Ishikawa (cell line): ENCODE measurements around the gene WASF1.

Source experiments
- CEBPB ChIP-seq: IDR thresholded peaks from 2 replicates; pipeline ENCODE4 v1.6.1; 2012
- CREB1 ChIP-seq: IDR thresholded peaks from 2 replicates; pipeline ENCODE4 v1.6.1; 2012; ENCODE audit warnings: low read depth
- EP300 ChIP-seq: IDR thresholded peaks from 2 replicates; pipeline ENCODE4 v1.6.1; 2012; ENCODE audit warnings: borderline replicate concordance
- FOXM1 ChIP-seq: IDR thresholded peaks from 2 replicates; pipeline ENCODE4 v1.6.1; 2012; ENCODE audit warnings: low read depth, borderline replicate concordance
- MAX ChIP-seq: IDR thresholded peaks from 2 replicates; pipeline ENCODE4 v1.6.1; 2012
- NFIC ChIP-seq: IDR thresholded peaks from 2 replicates; pipeline ENCODE4 v1.6.1; 2012
- RAD21 ChIP-seq: IDR thresholded peaks from 2 replicates; pipeline ENCODE4 v1.6.1; 2012; ENCODE audit warnings: low read depth
- TAF1 ChIP-seq: IDR thresholded peaks from 2 replicates; pipeline ENCODE4 v1.6.1; 2012; ENCODE audit warnings: low read depth, mild to moderate bottlenecking
- TCF12 ChIP-seq: IDR thresholded peaks from 2 replicates; pipeline ENCODE4 v1.6.1; 2012; ENCODE audit warnings: low read depth
- TEAD4 ChIP-seq: IDR thresholded peaks from 2 replicates; pipeline ENCODE4 v1.6.1; 2012
- YY1 ChIP-seq: IDR thresholded peaks from 2 replicates; pipeline ENCODE4 v1.6.1; 2012; ENCODE audit warnings: low read depth
- ZBTB7A ChIP-seq: IDR thresholded peaks from 2 replicates; pipeline ENCODE4 v1.6.1; 2012; ENCODE audit warnings: low read depth
- TF ChIP-seq, protein P1 (sequence below): IDR thresholded peaks from 2 replicates; pipeline ENCODE4 v1.6.1; 2012; ENCODE audit warnings: low read depth, mild to moderate bottlenecking

DNA sequence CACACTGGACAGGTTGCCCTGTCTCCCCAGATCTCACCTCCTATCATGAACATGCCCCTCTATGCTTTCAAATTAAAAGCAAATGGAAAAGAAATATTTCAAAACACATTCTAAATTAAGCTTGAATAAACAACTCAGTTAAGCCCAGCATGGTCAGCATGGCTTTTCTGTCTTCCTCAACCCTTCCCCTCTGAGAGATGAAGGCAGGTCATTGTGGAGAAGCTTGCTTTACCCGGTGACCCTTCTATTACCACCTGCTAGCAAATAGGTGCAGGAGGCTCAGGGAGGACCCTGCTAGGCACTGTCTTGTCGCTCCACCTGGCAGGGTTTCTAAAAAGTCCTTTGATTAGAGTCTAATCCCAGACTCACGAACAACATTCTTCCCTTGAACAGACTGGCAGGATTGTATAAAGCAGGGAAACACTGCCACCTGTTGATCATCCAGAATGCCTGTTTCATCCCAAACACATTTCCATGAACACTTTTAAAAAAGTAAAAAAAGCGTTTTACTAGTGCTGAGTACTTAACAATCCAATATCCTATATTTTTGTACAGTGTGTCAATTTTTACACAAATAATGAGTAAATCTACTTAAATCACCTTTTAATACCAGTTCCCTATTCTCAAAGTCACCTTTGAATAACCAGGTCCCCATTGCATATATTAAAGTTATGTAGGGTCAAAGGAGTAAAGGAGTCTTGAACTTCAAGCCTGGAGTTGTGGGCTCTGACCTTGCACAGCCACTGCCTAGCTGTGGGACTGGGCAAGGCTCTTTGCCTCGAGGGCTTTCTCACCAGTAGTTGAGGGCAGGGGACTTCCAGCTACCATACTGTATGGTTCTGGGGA, 125.9 kb downstream of the WASF1 start:
- no peak for TF ChIP-seq FOXM1
- TF ChIP-seq, protein P1, sequence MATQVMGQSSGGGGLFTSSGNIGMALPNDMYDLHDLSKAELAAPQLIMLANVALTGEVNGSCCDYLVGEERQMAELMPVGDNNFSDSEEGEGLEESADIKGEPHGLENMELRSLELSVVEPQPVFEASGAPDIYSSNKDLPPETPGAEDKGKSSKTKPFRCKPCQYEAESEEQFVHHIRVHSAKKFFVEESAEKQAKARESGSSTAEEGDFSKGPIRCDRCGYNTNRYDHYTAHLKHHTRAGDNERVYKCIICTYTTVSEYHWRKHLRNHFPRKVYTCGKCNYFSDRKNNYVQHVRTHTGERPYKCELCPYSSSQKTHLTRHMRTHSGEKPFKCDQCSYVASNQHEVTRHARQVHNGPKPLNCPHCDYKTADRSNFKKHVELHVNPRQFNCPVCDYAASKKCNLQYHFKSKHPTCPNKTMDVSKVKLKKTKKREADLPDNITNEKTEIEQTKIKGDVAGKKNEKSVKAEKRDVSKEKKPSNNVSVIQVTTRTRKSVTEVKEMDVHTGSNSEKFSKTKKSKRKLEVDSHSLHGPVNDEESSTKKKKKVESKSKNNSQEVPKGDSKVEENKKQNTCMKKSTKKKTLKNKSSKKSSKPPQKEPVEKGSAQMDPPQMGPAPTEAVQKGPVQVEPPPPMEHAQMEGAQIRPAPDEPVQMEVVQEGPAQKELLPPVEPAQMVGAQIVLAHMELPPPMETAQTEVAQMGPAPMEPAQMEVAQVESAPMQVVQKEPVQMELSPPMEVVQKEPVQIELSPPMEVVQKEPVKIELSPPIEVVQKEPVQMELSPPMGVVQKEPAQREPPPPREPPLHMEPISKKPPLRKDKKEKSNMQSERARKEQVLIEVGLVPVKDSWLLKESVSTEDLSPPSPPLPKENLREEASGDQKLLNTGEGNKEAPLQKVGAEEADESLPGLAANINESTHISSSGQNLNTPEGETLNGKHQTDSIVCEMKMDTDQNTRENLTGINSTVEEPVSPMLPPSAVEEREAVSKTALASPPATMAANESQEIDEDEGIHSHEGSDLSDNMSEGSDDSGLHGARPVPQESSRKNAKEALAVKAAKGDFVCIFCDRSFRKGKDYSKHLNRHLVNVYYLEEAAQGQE: no peak
- TF ChIP-seq EP300: no peak
- TF ChIP-seq RAD21: peak; percentile 82
- TF ChIP-seq MAX: no peak
- TF ChIP-seq CEBPB: no peak
- no peak for TF ChIP-seq NFIC
- TF ChIP-seq YY1: no peak
- TF ChIP-seq TAF1: no peak
- no peak for TF ChIP-seq TEAD4
- no peak for TF ChIP-seq CREB1
- no peak for TF ChIP-seq ZBTB7A
- TF ChIP-seq TCF12: no peak
